ENCODE data around the gene KDM5C. TPM values are rescaled to one million over a fixed set of nuclear protein-coding genes. Genes with fewer than 3 reads are reported as not detected.

KDM5C gene
- total RNA-seq, 1 donor from 2014 or later, result 124 TPM

- peaks cover 1% of the 10 kb centered on the region for H3K4me1 Mint-ChIP-seq (ENCODE audit: low read depth, unreplicated experiment)
- peaks cover 1% of the 10 kb centered on the region for H3K27me3 Mint-ChIP-seq (ENCODE audit: unreplicated experiment)
- H3K36me3 Mint-ChIP-seq (ENCODE audit: unreplicated experiment), result no peaks in the 10 kb centered on the region
- no peak for TF ChIP-seq CTCF (IDR thresholded peaks at IDR 0.05; ENCODE audit: partially characterized antibody, unreplicated experiment)
- DNase-seq, result no peak
- H3K9me3 Mint-ChIP-seq (ENCODE audit: unreplicated experiment), result no peaks in the 10 kb centered on the region
- H3K27ac Mint-ChIP-seq (ENCODE audit: unreplicated experiment), result no peak overlapping the region
- no peak overlapping the region for H3K4me3 Mint-ChIP-seq (ENCODE audit: unreplicated experiment)
These were observed 5.1 kb upstream of the KDM5C start for GRCh38 chrX:53230116-53230515.

DNA sequence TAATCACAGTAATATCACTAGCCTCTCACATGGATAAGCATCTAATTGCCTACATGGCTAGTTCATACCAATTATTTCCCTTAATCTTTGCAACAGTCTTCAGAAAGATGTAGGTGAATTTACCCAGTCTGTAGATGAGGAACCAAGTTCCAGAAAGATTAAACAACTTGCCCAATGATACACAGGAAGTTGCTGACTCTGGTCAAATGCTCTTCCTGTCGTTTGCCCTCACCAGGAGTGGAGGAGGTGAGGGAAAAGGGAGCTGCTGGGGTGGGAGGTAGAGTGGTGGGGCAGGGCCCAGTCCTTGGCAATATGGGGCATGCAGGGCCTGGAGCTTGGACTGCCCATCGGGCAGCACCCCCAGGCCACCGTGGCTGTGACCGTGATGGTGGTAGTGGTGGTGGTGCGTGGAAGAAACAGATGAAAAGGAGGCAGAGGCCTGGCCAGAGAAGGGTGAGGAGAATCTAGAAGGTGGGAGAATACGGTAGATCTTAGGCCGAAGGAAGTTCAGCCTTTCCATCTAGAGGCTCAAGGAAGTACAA lies 2.3 kb upstream of the KDM5C start:
- H3K4me3 Mint-ChIP-seq (ENCODE audit: unreplicated experiment), result no peak overlapping the region

GRCh38 chrX:53223955-53224859 lies 800 bp downstream of the KDM5C start:
- H3K9me3 Mint-ChIP-seq (ENCODE audit: unreplicated experiment), result no peaks in the 10 kb centered on the region
- H3K4me1 Mint-ChIP-seq (ENCODE audit: low read depth, unreplicated experiment), result peaks cover 9% of the 10 kb centered on the region
- H3K27me3 Mint-ChIP-seq (ENCODE audit: unreplicated experiment), result peaks cover 1% of the 10 kb centered on the region
- no peaks in the 10 kb centered on the region for H3K36me3 Mint-ChIP-seq (ENCODE audit: unreplicated experiment)
- DNase-seq, result peak; percentile 23
- peak overlapping the region; percentile 95 for H3K4me3 Mint-ChIP-seq (ENCODE audit: unreplicated experiment)
- TF ChIP-seq CTCF (IDR thresholded peaks at IDR 0.05; ENCODE audit: partially characterized antibody, unreplicated experiment), result no peak
- peak overlapping the region; percentile 99 for H3K27ac Mint-ChIP-seq (ENCODE audit: unreplicated experiment)

More for the DNA sequence above, 2.3 kb upstream of the KDM5C start:
- TF ChIP-seq CTCF (IDR thresholded peaks at IDR 0.05; ENCODE audit: partially characterized antibody, unreplicated experiment), result no peak
- no peak overlapping the region for H3K27ac Mint-ChIP-seq (ENCODE audit: unreplicated experiment)
- no peaks in the 10 kb centered on the region for H3K9me3 Mint-ChIP-seq (ENCODE audit: unreplicated experiment)
- no peaks in the 10 kb centered on the region for H3K36me3 Mint-ChIP-seq (ENCODE audit: unreplicated experiment)
- peaks cover 1% of the 10 kb centered on the region for H3K27me3 Mint-ChIP-seq (ENCODE audit: unreplicated experiment)
- no peak for DNase-seq
- peaks cover 9% of the 10 kb centered on the region for H3K4me1 Mint-ChIP-seq (ENCODE audit: low read depth, unreplicated experiment)

- Mint-ChIP-seq H3K27ac (ENCODE audit: unreplicated experiment) (no peak overlapping the region), H3K4me3 (ENCODE audit: unreplicated experiment) (peak overlapping the region; percentile 95), H3K36me3 (ENCODE audit: unreplicated experiment) (no peaks in the 10 kb centered on the region), H3K4me1 (ENCODE audit: low read depth, unreplicated experiment) (peaks cover 9% of the 10 kb centered on the region), H3K9me3 (ENCODE audit: unreplicated experiment) (no peaks in the 10 kb centered on the region), H3K27me3 (ENCODE audit: unreplicated experiment) (peaks cover 1% of the 10 kb centered on the region)
- DNase-seq, result no peak
- TF ChIP-seq CTCF (IDR thresholded peaks at IDR 0.05; ENCODE audit: partially characterized antibody, unreplicated experiment), result no peak
These were observed 1.8 kb downstream of the KDM5C start for GRCh38 chrX:53223068-53223693.

Measured in glutamatergic neuron (in vitro differentiated cells).